ENCODE results near the gene PHPT1.

DNA sequence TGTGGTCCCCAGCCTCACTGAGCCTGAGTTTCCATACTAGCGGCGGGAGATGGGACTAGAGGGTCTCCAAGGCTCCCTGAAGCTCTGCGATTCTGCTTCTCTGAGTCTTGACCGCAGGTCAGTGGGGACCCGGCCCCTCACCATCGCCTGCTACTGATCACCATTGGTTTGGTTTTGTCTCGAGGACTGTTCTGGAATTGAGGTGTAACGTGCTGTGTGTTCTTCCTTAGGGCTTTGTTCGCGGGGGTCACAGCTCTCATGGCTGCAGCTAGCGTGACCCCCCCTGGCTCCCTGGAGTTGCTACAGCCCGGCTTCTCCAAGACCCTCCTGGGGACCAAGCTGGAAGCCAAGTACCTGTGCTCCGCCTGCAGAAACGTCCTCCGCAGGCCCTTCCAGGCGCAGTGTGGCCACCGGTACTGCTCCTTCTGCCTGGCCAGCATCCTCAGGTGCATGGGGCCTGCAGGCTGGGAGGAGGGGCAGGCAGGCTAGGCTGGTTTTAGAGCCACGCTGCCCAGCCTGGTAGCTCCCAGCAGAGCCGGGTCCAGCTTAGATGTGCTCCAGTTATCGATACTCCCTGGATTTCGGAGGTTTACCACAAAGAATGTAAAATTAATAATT, 49.4 kb downstream of the PHPT1 start:
- TF ChIP-seq, protein P1, sequence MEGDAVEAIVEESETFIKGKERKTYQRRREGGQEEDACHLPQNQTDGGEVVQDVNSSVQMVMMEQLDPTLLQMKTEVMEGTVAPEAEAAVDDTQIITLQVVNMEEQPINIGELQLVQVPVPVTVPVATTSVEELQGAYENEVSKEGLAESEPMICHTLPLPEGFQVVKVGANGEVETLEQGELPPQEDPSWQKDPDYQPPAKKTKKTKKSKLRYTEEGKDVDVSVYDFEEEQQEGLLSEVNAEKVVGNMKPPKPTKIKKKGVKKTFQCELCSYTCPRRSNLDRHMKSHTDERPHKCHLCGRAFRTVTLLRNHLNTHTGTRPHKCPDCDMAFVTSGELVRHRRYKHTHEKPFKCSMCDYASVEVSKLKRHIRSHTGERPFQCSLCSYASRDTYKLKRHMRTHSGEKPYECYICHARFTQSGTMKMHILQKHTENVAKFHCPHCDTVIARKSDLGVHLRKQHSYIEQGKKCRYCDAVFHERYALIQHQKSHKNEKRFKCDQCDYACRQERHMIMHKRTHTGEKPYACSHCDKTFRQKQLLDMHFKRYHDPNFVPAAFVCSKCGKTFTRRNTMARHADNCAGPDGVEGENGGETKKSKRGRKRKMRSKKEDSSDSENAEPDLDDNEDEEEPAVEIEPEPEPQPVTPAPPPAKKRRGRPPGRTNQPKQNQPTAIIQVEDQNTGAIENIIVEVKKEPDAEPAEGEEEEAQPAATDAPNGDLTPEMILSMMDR (IDR thresholded peaks at IDR 0.05; ENCODE audit: poor library complexity), result no peak
- TF ChIP-seq EZH2 (IDR thresholded peaks at IDR 0.05; ENCODE audit: borderline replicate concordance), result no peak

Data from hepatocyte (in vitro differentiated cells).